Cardiac muscle cell (in vitro differentiated cells and primary cell): ENCODE data around the gene RAD1. TPM values are rescaled to one million over a fixed set of nuclear protein-coding genes. Genes with fewer than 3 reads are reported as not detected.

Source experiments
- polyA plus RNA-seq: library from polyadenylated mRNA; unstranded; fragments of >200 nt; fragmentation: Nextera tagmentation; extraction: Ambion mirVana; gene quantifications from 2 replicates; pipeline ENCODE4 v1.2.1, GENCODE V29; 2016
- total RNA-seq: library from RNA; depleted of rRNA; stranded (reverse); fragments of >200 nt; gene quantifications from 2 replicates; pipeline ENCODE4 v1.2.3, GENCODE V29; 2016

Gene RAD1
- total and polyA plus RNA-seq, 2 experiments from 2014 or later, result 14.1 to 35.1 TPM

Other genes starting within 250 kb of the RAD1 start
- 0.98 and 1.6 TPM in 2 replicates for gene TTC23L, start 76.3 kb downstream of the RAD1 start, total RNA-seq
- 1.2 and 2.8 TPM in 2 replicates for gene TTC23L, start 76.3 kb downstream of the RAD1 start, polyA plus RNA-seq
- 12.9 and 14.4 TPM in 2 replicates for gene BRIX1, start 207 bp upstream of the RAD1 start, total RNA-seq
- 30.9 and 42.6 TPM in 2 replicates for gene BRIX1, start 207 bp upstream of the RAD1 start, polyA plus RNA-seq
- gene DNAJC21, start 14.1 kb upstream of the RAD1 start, total RNA-seq, result 18.7 and 49.4 TPM in 2 replicates
- 37.8 and 40.5 TPM in 2 replicates for gene DNAJC21, start 14.1 kb upstream of the RAD1 start, polyA plus RNA-seq
- gene AGXT2, start 132.4 kb upstream of the RAD1 start, total RNA-seq, result 0.07 TPM in 1 of 2 replicates, not detected in the other
- gene AGXT2, start 132.4 kb upstream of the RAD1 start, polyA plus RNA-seq, result not detected in 2 replicates